ENCODE data around the gene NSMF. TPM values are rescaled to one million over a fixed set of nuclear protein-coding genes. Genes with fewer than 3 reads are reported as not detected.
"Not testable (repeated sequence)": the region's sequence is repeated elsewhere in the genome, so short reads cannot be mapped to it uniquely, and the experiment has no call there.

NSMF gene
- total and polyA plus RNA-seq, 9 donors: 9.9 to 31.1 (median 22.2) TPM

DNA sequence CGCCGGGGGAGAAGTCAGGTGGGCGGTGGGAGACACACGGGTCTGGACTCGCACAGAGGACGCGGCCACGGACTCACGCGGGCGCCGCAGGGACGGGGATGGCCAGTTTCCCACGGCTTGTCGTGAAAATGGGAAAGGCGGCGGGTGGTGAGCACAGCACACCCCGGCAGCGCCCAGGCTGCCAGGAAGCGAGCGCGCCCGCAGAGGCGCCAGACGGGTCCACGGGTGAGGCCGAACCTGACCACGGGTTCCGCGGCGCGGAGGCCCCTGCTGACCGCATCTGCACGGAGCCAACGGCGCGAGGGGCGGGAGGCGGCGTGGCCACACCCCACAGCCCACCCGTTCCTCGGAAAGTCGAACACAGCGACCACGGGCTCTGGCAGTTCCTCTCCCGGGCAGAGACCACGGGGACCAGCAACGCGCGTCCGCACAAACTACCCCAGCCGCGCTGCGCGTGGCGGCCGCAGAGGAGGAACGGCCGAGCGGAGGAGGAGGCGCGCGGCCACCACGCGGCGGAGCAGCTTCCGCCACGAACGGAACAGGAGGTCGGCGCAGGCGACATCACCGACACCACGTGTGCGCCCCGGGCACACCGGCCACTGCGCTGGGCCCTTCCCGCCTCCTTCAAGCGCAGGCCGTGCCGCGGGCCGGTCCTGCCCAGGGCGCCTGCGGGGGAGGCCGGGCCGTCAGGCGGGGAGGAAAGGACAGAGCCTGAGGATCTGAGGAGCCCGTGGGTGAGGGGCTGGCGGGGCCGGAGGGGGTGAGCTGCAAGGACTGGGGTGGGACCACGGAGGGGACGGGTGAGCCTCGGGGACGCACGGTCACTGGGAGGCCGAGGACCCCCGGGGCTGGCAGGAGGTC lies 41.7 kb downstream of the NSMF start:
- no peak for DNase-seq
- no peak overlapping the region for H3K4me3 ChIP-seq (ENCODE audit: low read length)
- H3K4me1 ChIP-seq (ENCODE audit: control insufficient read depth, insufficient read depth, low read length): peaks cover 12% of the 10 kb centered on the region
- 64% methylated on average over 99 of the region's 99 CpGs for WGBS (ENCODE audit: insufficient coverage)
- no peak overlapping the region for H3K27ac ChIP-seq (ENCODE audit: low read length)
- H3K9me3 ChIP-seq (replicated peaks; ENCODE audit: control insufficient read depth, low read depth, low read length): no peaks in the 10 kb centered on the region
- no peaks in the 10 kb centered on the region for H3K27me3 ChIP-seq (ENCODE audit: control insufficient read depth, insufficient read depth, low read length)
- H3K36me3 ChIP-seq (ENCODE audit: control insufficient read depth, insufficient read depth, low read length): no peaks in the 10 kb centered on the region

DNA sequence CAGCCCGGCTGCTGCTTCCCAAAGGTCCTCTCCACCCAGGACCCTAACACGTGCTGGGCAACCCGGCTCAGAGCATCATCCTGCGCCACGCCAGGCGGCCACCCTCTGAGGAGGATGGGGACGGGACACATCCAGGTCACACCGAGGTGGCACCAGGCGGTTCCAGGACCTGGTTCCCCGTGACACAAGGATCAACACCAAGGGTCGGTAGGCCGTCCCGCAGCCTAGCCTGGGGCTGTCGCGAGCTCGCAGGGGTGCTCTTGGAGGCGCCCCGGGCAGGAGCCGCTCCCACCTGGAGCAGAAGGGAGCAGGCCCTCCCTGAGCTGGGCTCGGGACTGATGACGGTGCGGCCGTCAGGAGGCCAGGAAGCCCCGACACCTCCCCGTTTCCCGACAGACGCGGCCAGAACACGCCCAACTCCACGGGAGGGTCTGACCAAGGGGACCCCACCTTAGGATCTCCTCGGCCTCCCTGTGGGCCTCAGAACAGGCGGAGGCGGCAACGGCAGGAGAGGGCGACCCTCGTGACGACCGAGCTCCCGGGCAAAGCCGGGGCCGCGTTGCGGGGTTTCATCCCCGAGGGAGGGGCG lies 42.5 kb downstream of the NSMF start:
- DNase-seq: no peak
- Histone ChIP-seq H3K4me1 (ENCODE audit: control insufficient read depth, insufficient read depth, low read length) (peaks cover 14% of the 10 kb centered on the region), H3K36me3 (ENCODE audit: control insufficient read depth, insufficient read depth, low read length) (no peaks in the 10 kb centered on the region), H3K4me3 (ENCODE audit: low read length) (no peak overlapping the region), H3K9me3 (replicated peaks; ENCODE audit: control insufficient read depth, low read depth, low read length) (no peaks in the 10 kb centered on the region), H3K27ac (ENCODE audit: low read length) (no peak overlapping the region), H3K27me3 (ENCODE audit: control insufficient read depth, insufficient read depth, low read length) (no peaks in the 10 kb centered on the region)
- WGBS (ENCODE audit: insufficient coverage): 91% methylated on average over 40 of the region's 45 CpGs

- no peak for DNase-seq
- H3K9me3 ChIP-seq (replicated peaks; ENCODE audit: control insufficient read depth, low read depth, low read length): no peaks in the 10 kb centered on the region
- no peak overlapping the region for H3K4me3 ChIP-seq (ENCODE audit: low read length)
- no peak overlapping the region for H3K27ac ChIP-seq (ENCODE audit: low read length)
- no peaks in the 10 kb centered on the region for H3K27me3 ChIP-seq (ENCODE audit: control insufficient read depth, insufficient read depth, low read length)
- 91% methylated on average over 17 of the region's 23 CpGs for WGBS (ENCODE audit: insufficient coverage)
- H3K36me3 ChIP-seq (ENCODE audit: control insufficient read depth, insufficient read depth, low read length): no peaks in the 10 kb centered on the region
- peaks cover 17% of the 10 kb centered on the region for H3K4me1 ChIP-seq (ENCODE audit: control insufficient read depth, insufficient read depth, low read length)
Observed at GRCh38 chr9:137416006-137416562, 43.0 kb downstream of the NSMF start.

DNA sequence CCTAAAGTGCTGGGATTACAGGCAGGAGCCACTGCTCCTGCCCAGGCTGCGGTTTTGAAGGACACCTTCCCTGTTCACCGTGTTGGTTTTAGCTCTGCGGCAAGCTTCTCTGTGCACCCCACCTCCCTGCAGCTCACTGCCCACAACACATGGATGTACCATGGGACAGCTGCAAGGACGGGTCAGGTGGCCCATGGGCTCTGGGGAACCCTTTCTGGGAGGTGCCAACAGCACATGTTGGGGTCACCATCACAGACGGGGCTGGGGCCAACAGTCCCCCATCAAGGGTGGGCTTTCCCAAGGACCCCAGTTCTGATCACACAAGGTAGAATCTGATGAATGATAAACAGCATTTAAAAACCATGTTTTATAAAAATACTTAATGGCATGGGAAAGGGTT lies 43.7 kb downstream of the NSMF start:
- no peak for DNase-seq
- no peaks in the 10 kb centered on the region for H3K27me3 ChIP-seq (ENCODE audit: control insufficient read depth, insufficient read depth, low read length)
- WGBS (ENCODE audit: insufficient coverage): 92% methylated on average over 3 of the region's 5 CpGs
- H3K27ac ChIP-seq (ENCODE audit: low read length): no peak overlapping the region
- H3K4me3 ChIP-seq (ENCODE audit: low read length): no peak overlapping the region
- H3K4me1 ChIP-seq (ENCODE audit: control insufficient read depth, insufficient read depth, low read length): peaks cover 18% of the 10 kb centered on the region
- H3K36me3 ChIP-seq (ENCODE audit: control insufficient read depth, insufficient read depth, low read length): no peaks in the 10 kb centered on the region
- H3K9me3 ChIP-seq (replicated peaks; ENCODE audit: control insufficient read depth, low read depth, low read length): no peaks in the 10 kb centered on the region

- Histone ChIP-seq H3K9me3 (replicated peaks; ENCODE audit: control insufficient read depth, low read depth, low read length) (no peaks in the 10 kb centered on the region), H3K27me3 (ENCODE audit: control insufficient read depth, insufficient read depth, low read length) (no peaks in the 10 kb centered on the region), H3K4me1 (ENCODE audit: control insufficient read depth, insufficient read depth, low read length) (peaks cover 24% of the 10 kb centered on the region), H3K36me3 (ENCODE audit: control insufficient read depth, insufficient read depth, low read length) (no peaks in the 10 kb centered on the region), H3K4me3 (ENCODE audit: low read length) (no peak overlapping the region), H3K27ac (ENCODE audit: low read length) (peak overlapping the region; percentile 42)
- 72% methylated on average over 9 of the region's 10 CpGs for WGBS (ENCODE audit: insufficient coverage)
- DNase-seq: no peak
Observed at GRCh38 chr9:137412431-137412830, 46.7 kb downstream of the NSMF start.

GRCh38 chr9:137411645-137412380 lies 47.3 kb downstream of the NSMF start:
- WGBS (ENCODE audit: insufficient coverage): 29% methylated on average over 14 of the region's 30 CpGs
- H3K27ac ChIP-seq (ENCODE audit: low read length): peak overlapping the region; percentile 59
- H3K9me3 ChIP-seq (replicated peaks; ENCODE audit: control insufficient read depth, low read depth, low read length): no peaks in the 10 kb centered on the region
- H3K4me1 ChIP-seq (ENCODE audit: control insufficient read depth, insufficient read depth, low read length): peaks cover 29% of the 10 kb centered on the region
- H3K4me3 ChIP-seq (ENCODE audit: low read length): no peak overlapping the region
- no peaks in the 10 kb centered on the region for H3K36me3 ChIP-seq (ENCODE audit: control insufficient read depth, insufficient read depth, low read length)
- DNase-seq: peak; percentile 54
- peaks cover 4% of the 10 kb centered on the region for H3K27me3 ChIP-seq (ENCODE audit: control insufficient read depth, insufficient read depth, low read length)

DNA sequence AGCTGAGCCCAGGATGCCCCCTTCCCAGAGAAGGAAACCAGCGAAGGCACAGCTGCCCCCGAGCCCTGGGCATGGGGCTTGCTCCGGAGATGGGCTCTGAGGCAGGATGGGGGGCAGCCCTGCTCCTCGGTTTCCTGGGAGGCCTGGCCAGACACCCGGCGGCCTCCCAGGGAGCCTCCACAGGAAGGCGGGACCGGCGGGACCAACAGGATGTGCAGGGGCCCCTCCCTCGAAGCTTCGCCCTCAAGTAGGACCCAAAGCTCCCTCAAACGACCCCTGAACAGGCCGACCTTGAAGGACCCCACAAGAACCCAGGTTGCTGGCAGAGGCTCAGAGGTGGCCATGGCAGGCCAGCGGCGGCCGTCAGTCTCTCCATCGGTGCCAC lies 47.9 kb downstream of the NSMF start:
- peaks cover 7% of the 10 kb centered on the region for H3K27me3 ChIP-seq (ENCODE audit: control insufficient read depth, insufficient read depth, low read length)
- no peak for DNase-seq
- no peak overlapping the region for H3K4me3 ChIP-seq (ENCODE audit: low read length)
- no peak overlapping the region for H3K27ac ChIP-seq (ENCODE audit: low read length)
- H3K9me3 ChIP-seq (replicated peaks; ENCODE audit: control insufficient read depth, low read depth, low read length): no peaks in the 10 kb centered on the region
- H3K4me1 ChIP-seq (ENCODE audit: control insufficient read depth, insufficient read depth, low read length): peaks cover 34% of the 10 kb centered on the region
- 63% methylated on average over 12 of the region's 17 CpGs for WGBS (ENCODE audit: insufficient coverage)
- no peaks in the 10 kb centered on the region for H3K36me3 ChIP-seq (ENCODE audit: control insufficient read depth, insufficient read depth, low read length)

DNA sequence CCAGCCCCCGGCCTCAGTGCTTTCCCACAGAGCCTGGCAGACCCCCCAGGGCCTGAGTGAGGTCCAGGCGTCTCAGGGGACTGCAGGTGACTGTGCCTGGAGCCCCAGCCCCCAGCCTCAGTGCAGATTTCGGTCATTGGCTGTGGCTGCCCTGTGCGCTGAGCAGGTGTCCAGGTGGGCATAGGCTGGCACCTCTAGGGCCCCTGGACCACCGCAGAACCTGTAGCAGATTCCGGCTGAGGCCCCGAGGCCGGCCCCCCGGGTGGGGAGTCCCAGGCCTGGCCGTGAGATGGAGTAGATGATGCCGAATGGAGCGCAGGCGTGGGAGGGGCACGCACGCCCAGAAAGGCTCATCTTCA lies 48.3 kb downstream of the NSMF start:
- Histone ChIP-seq H3K4me1 (ENCODE audit: control insufficient read depth, insufficient read depth, low read length) (peaks cover 34% of the 10 kb centered on the region), H3K4me3 (ENCODE audit: low read length) (no peak overlapping the region)
- WGBS (ENCODE audit: insufficient coverage): 80% methylated on average over 10 of the region's 15 CpGs

GRCh38 chr9:137410236-137410890 lies 48.8 kb downstream of the NSMF start:
- not testable (repeated sequence) for DNase-seq; H3K27ac ChIP-seq (ENCODE audit: low read length); H3K27me3 ChIP-seq (ENCODE audit: control insufficient read depth, insufficient read depth, low read length); H3K36me3 ChIP-seq (ENCODE audit: control insufficient read depth, insufficient read depth, low read length); H3K9me3 ChIP-seq (replicated peaks; ENCODE audit: control insufficient read depth, low read depth, low read length); H3K4me3 ChIP-seq (ENCODE audit: low read length)
- 69% methylated on average over 12 of the region's 18 CpGs for WGBS (ENCODE audit: insufficient coverage)
- peaks cover 34% of the 10 kb centered on the region for H3K4me1 ChIP-seq (ENCODE audit: control insufficient read depth, insufficient read depth, low read length)

More for the DNA sequence above, 48.3 kb downstream of the NSMF start:
- Histone ChIP-seq H3K27ac (ENCODE audit: low read length) (no peak overlapping the region), H3K27me3 (ENCODE audit: control insufficient read depth, insufficient read depth, low read length) (peaks cover 8% of the 10 kb centered on the region), H3K36me3 (ENCODE audit: control insufficient read depth, insufficient read depth, low read length) (no peaks in the 10 kb centered on the region), H3K9me3 (replicated peaks; ENCODE audit: control insufficient read depth, low read depth, low read length) (no peaks in the 10 kb centered on the region)
- DNase-seq: no peak
